AG04450 (cell line): Measurements from ENCODE around the gene HLA-DQB2. TPM values are rescaled to one million over a fixed set of nuclear protein-coding genes. Genes with fewer than 3 reads are reported as not detected.

Experiments used
- CTCF ChIA-PET: fragments of 300-600, 350-600 bp; formaldehyde crosslinking; extraction: SDS; loops from one replicate; lab custom pipeline; 2022; ENCODE audit warnings: antibody characterized with exemption, inconsistent platforms; lab: Charles Lee
- POLR2A ChIA-PET: fragments of 350-600 bp; formaldehyde crosslinking; extraction: SDS; loops from one replicate; lab custom pipeline; 2021; ENCODE audit warnings: antibody characterized with exemption, inconsistent platforms; lab: Yijun Ruan, JAX
- DNase-seq: peaks from one replicate; pipeline ENCODE4 v3.0.0-alpha.2; 2011; ENCODE audit warnings: low read depth, low spot score
- H3K27ac ChIP-seq: one replicate; pipeline ENCODE4 v1.5.1; 2012; ENCODE audit warnings: low read depth, low read length, control low read depth
- H3K27me3 ChIP-seq: one replicate; pipeline ENCODE4 v1.6.0; 2012; ENCODE audit warnings: low read length; ENCODE audit not compliant: control insufficient read depth, insufficient read depth
- H3K4me3 ChIP-seq: 2 replicates; pipeline ENCODE4 v1.5.1; 2011; ENCODE audit warnings: mild to moderate bottlenecking, low read depth, low read length, control low read depth
- H3K9me3 ChIP-seq: 2 replicates; pipeline ENCODE4 v1.5.1; 2012; ENCODE audit warnings: low read length; ENCODE audit not compliant: control insufficient read depth, insufficient read depth
- polyA plus RNA-seq: library from polyadenylated mRNA; depleted of rRNA; stranded (reverse); fragments of >200 nt; gene quantifications from 2 replicates; pipeline ENCODE4 v1.2.3, GENCODE V29; 2011
- TF ChIP-seq, protein P1 (sequence below): IDR thresholded peaks from 2 replicates; pipeline ENCODE4 v1.5.1; 2011; ENCODE audit warnings: low read depth, low read length, control low read depth, inconsistent platforms

Gene HLA-DQB2
- polyA plus RNA-seq, 1 experiment = not detected

DNA sequence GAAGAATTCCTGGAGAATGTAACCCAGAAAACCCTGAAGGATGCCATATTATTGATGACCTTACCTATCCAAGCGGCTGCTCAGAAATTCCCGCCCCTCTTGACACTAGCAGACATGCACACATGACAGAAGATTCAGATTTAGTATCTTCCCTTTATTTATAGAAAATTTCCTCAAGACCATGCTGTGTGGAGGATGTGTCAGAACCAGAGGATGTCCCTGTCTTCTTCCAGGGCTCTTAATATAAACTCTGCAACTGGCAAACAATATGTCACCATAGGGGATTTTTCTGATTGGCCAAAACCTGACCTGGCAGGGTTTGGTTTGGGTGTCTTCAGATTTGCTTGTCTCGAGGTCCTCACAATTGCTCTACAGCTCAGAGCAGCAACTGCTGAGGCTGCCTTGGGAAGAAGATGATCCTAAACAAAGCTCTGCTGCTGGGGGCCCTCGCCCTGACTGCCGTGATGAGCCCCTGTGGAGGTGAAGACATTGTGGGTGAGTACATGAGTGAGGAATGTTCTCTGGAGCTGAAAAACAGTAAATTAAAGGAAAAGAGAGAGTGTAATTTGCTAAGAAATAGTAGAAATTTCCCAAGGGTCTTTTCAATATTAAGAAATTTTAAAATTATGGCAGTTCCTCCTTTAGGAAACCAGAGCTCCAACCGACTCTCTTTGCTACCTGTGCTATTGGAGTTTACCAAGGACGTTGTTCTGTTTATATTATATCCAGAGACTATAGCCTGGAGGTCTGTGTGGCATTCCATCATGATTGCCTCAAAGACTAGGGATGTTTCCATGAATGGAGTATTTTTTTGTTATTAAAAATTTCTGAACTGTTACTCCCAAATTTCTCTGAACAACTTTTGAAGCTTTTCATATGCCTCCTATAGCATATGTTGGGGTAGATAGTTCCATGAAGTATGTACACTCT, 22.0 kb downstream of the HLA-DQB2 start, which contains the start of gene HLA-DQA2:
TSS of gene HLA-DQA2 (plus strand) at position 361 of the 930 bp plus-strand sequence. CDS start at position 414, 53 bp downstream.
- Histone ChIP-seq H3K27ac (no peak within 1 kb of the TSS), H3K27me3 (no peaks in the 10 kb centered on the region), H3K9me3 (no peaks in the 10 kb centered on the region), H3K4me3 (no peak within 1 kb of the TSS)
- TF ChIP-seq, protein P1, sequence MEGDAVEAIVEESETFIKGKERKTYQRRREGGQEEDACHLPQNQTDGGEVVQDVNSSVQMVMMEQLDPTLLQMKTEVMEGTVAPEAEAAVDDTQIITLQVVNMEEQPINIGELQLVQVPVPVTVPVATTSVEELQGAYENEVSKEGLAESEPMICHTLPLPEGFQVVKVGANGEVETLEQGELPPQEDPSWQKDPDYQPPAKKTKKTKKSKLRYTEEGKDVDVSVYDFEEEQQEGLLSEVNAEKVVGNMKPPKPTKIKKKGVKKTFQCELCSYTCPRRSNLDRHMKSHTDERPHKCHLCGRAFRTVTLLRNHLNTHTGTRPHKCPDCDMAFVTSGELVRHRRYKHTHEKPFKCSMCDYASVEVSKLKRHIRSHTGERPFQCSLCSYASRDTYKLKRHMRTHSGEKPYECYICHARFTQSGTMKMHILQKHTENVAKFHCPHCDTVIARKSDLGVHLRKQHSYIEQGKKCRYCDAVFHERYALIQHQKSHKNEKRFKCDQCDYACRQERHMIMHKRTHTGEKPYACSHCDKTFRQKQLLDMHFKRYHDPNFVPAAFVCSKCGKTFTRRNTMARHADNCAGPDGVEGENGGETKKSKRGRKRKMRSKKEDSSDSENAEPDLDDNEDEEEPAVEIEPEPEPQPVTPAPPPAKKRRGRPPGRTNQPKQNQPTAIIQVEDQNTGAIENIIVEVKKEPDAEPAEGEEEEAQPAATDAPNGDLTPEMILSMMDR = no peak
- DNase-seq = no peak
- ChIA-PET CTCF (no interaction called here), POLR2A (no interaction called here)

DNA sequence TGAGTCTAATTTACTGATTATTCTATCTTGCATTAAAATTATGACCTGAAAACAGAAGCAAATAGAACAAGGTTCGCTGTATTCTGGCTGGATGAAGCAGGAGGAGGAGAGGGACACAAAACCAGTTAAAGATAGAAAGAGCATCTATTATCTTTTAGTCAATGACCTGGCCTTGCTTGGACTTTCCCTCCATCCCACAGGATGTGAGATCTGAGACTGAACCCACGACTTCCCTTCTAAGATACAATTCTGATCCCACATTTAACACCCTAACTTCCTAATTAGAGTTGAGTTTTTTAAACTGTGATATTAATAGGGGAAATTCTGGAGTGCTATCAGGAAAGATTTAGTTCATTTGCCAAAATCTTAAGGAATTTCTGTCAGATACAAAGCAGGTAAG, 25.2 kb downstream of the HLA-DQB2 start:
- ChIA-PET POLR2A (no interaction called here), CTCF (interaction anchor here (0.6 to 1.1 kb wide), 2 partner anchors 49 to 130 kb away, joined by 3 read pairs; no protein-coding TSS in a partner anchor)
- H3K27me3 ChIP-seq = no peaks in the 10 kb centered on the region
- H3K9me3 ChIP-seq = no peaks in the 10 kb centered on the region
- no peak overlapping the region for H3K27ac ChIP-seq
- no peak overlapping the region for H3K4me3 ChIP-seq
- DNase-seq = no peak
- TF ChIP-seq, protein P1 = no peak

DNA sequence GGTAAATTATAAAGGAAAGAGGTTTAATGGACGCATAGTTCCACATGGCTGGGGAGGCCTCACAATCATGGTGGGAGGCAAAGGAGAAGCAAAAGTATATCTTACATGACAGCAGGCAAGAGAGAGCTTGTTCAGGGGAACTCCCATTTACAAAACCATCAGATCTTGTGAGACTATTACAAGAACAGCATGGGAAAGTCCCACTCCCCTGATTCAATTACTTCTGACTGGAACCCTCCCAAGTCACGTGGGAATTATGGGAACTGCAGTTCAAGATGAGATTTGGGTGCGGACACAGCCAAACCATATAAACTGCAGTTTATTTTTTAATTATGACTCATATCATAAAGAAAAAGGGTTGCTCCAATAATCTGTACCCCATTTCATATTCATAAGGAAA, 44.5 kb downstream of the HLA-DQB2 start:
- Histone ChIP-seq H3K4me3 (no peak overlapping the region), H3K27me3 (no peaks in the 10 kb centered on the region), H3K9me3 (no peaks in the 10 kb centered on the region), H3K27ac (no peak overlapping the region)
- TF ChIP-seq, protein P1 = no peak
- CTCF ChIA-PET = no interaction called here
- no peak for DNase-seq
- POLR2A ChIA-PET = no interaction called here

DNA sequence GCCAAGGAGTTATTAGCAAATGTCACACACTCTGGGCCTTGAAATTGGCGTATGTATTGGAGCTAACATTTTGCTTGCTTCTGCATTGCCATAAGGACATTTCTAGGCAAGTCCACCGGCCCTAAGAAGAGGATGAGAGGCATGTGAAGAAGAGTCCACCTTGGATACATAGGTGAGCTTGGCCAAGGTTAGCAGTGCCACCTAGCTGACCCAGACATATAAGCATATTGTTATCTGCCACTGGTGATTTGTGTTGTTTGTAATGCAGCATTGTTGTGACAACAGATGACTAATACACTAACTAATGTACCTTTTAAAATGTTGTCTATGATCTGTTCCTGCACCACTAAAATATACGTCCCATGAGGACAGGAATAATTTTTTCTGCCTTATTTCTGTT, 46.9 kb downstream of the HLA-DQB2 start:
- ChIA-PET POLR2A (no interaction called here), CTCF (no interaction called here)
- H3K4me3 ChIP-seq = no peak overlapping the region
- no peaks in the 10 kb centered on the region for H3K27me3 ChIP-seq
- no peak for DNase-seq
- TF ChIP-seq, protein P1 = no peak
- no peaks in the 10 kb centered on the region for H3K9me3 ChIP-seq
- H3K27ac ChIP-seq = no peak overlapping the region

DNA sequence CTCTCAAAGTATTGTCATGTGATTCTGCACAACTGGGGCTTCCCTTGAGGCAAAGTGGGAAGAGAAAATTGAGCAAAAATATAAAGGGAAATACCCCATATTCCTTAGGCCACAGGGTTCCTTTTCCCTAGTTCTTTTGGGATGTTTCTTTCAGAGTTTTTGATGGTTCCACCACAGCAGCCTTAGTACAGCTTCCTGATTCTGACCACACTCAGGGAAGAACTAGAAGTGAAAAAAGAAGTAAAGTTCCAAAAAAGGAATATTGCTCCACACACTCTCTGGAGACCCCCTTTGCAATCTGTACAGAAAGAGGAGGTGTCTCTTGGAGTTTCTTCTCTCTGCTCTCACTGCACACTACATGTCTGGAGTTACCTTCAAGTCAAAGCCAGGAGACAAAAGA, 50.1 kb downstream of the HLA-DQB2 start:
- CTCF ChIA-PET = no interaction called here
- no peaks in the 10 kb centered on the region for H3K9me3 ChIP-seq
- TF ChIP-seq, protein P1 = no peak
- POLR2A ChIA-PET = no interaction called here
- H3K27ac ChIP-seq = no peak overlapping the region
- H3K4me3 ChIP-seq = no peak overlapping the region
- no peak for DNase-seq
- no peaks in the 10 kb centered on the region for H3K27me3 ChIP-seq
